Tibial nerve (tissue), 3 donors: ENCODE results near the gene TMEM238.

ENCODE experiments used
- CTCF ChIP-seq, 5 experiments: fragments of 200-600 bp in 3 of 5; fragments of 450-650 bp in 2 of 5; sonication (generic) in 3 of 5; IDR thresholded peaks; one replicate each; pipeline ENCODE4 v1.5.1; 2016 to 2019; ENCODE audit warnings: antibody characterized with exemption in 5 of 5, mild to moderate bottlenecking in 3 of 5, moderate library complexity in 2 of 5
- POLR2A ChIP-seq, 2 donors: fragments of 450-650 bp; IDR thresholded peaks; one replicate each; pipeline ENCODE4 v1.6.1; 2017; ENCODE audit warnings: antibody characterized with exemption in 2 of 2, mild to moderate bottlenecking in 2 of 2, moderate library complexity in 2 of 2

DNA sequence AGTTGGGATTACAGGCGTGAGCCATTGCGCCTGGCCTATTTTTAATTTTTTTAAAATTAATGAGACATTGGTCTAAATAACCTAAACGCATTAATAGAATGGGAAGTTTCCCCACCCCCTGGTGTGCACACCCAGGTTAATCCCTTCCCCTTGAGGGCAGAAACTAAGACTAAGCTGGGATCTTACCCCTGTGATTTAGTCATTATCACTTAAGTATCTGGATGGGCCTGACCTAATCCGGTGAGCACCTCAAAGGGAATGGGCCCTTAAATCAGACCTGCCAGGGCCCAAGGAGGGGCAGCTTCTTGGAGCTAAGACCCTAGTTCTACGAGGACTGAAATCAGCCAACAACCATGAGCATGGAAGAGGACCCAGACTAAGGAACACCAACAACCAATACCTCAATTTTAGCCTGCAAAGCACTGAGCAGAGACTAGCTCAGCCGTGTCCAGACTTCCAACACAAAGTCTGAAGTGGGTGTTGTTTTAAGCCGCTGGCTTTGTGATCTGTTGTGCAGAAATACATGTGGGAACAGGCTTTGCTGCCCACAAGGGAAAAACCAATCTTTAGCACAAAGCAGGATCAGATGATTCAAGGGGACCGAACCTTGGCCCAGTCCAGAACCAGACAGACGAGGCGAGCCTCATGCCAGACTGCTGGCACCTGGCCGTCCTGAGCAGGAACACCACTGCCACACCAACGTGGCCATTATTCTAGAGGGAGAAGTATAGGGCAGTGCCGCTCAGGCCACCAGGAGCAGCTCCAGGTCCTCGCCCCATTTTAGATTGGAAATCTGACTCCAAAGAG lies 16.4 kb upstream of the TMEM238 start:
- no peak for TF ChIP-seq CTCF (IDR thresholded peaks at IDR 0.05)
- no peak for TF ChIP-seq POLR2A (IDR thresholded peaks at IDR 0.05)
